Keratinocyte (primary cell): ENCODE measurements around the gene ZNF33A. TPM values are rescaled to one million over a fixed set of nuclear protein-coding genes. Genes with fewer than 3 reads are reported as not detected.

Experiments
- DNase-seq: peaks from one replicate; pipeline ENCODE4 v3.0.0-alpha.2; 2011; ENCODE audit warnings: low read depth, missing footprints, low spot score
- FAIRE-seq: peaks from 2 replicates; lab custom pipeline; 2011; peaks lifted over from hg19 to GRCh38; lab: Jason Lieb, UNC
- H2AFZ ChIP-seq: 2 replicates; pipeline ENCODE4 v1.6.0; 2012; ENCODE audit warnings: low read length, control low read depth, inconsistent platforms; ENCODE audit not compliant: control insufficient read depth
- H3K27ac ChIP-seq: 2 replicates; pipeline ENCODE4 v1.5.1; 2011; ENCODE audit warnings: low read length; ENCODE audit not compliant: control insufficient read depth, insufficient read depth
- H3K27me3 ChIP-seq: 3 replicates; pipeline ENCODE4 v1.6.0; 2011; ENCODE audit warnings: low read length; ENCODE audit not compliant: control insufficient read depth, insufficient read depth; ENCODE audit errors: extremely low read depth
- H3K36me3 ChIP-seq, 2 experiments: 2 replicates in 1 of 2; 3 replicates in 1 of 2; pipeline ENCODE4 v1.5.1; 2011; ENCODE audit warnings: low read length in 2 of 2, mild to moderate bottlenecking in 1 of 2; ENCODE audit not compliant: control insufficient read depth in 2 of 2, insufficient read depth in 2 of 2; ENCODE audit errors: extremely low read depth in 1 of 2
- H3K4me1 ChIP-seq: 3 replicates; pipeline ENCODE4 v1.5.1; 2011; ENCODE audit warnings: low read length; ENCODE audit not compliant: control insufficient read depth, insufficient read depth; ENCODE audit errors: extremely low read depth
- H3K4me2 ChIP-seq: 3 replicates; pipeline ENCODE4 v1.6.0; 2011; ENCODE audit warnings: low read depth, low read length; ENCODE audit not compliant: control insufficient read depth, insufficient read depth; ENCODE audit errors: extremely low read depth
- H3K4me3 ChIP-seq, 3 experiments: fragments of 200-600 bp in 1 of 3; sonication (generic) in 1 of 3; 2 replicates in 2 of 3; 3 replicates in 1 of 3; pipeline ENCODE4 v1.5.1; 2011 to 2016; ENCODE audit warnings: low read length in 3 of 3, mild to moderate bottlenecking in 3 of 3, control low read depth in 2 of 3, inconsistent platforms in 1 of 3, low read depth in 1 of 3, mixed read lengths in 1 of 3, mixed run types in 1 of 3, moderate library complexity in 1 of 3; ENCODE audit not compliant: control insufficient read depth in 2 of 3, insufficient read depth in 2 of 3; ENCODE audit errors: extremely low read depth in 1 of 3
- H3K79me2 ChIP-seq: 2 replicates; pipeline ENCODE4 v1.6.0; 2012; ENCODE audit warnings: low read length; ENCODE audit not compliant: control insufficient read depth, insufficient read depth
- H3K9ac ChIP-seq: 3 replicates; pipeline ENCODE4 v1.6.0; 2011; ENCODE audit warnings: low read length; ENCODE audit not compliant: control insufficient read depth, insufficient read depth; ENCODE audit errors: extremely low read depth
- H3K9me1 ChIP-seq: 3 replicates; pipeline ENCODE4 v1.6.0; 2011; ENCODE audit warnings: low read length; ENCODE audit not compliant: control insufficient read depth, insufficient read depth; ENCODE audit errors: extremely low read depth
- H3K9me3 ChIP-seq: 2 replicates; pipeline ENCODE4 v1.5.1; 2012; ENCODE audit warnings: low read depth, low read length; ENCODE audit not compliant: control insufficient read depth
- H4K20me1 ChIP-seq: 3 replicates; pipeline ENCODE4 v1.6.0; 2011; ENCODE audit warnings: low read length; ENCODE audit not compliant: control insufficient read depth, insufficient read depth; ENCODE audit errors: extremely low read depth
- EZH2 ChIP-seq: IDR thresholded peaks from one replicate; pipeline ENCODE4 v1.6.1; 2012; ENCODE audit warnings: inconsistent platforms, mild to moderate bottlenecking, low read length, moderate library complexity
- dilution Hi-C: fragments of 300-500 bp; cut with MboI; formaldehyde crosslinking; loops from one replicate; pipeline ENCODE4 v1.7.0; 2020; ENCODE audit warnings: low sequenced_read_pairs; ENCODE audit not compliant: extremely low pct_ligation_motif_present
- polyA plus RNA-seq, 5 experiments: library from polyadenylated mRNA; depleted of rRNA in 3 of 5; stranded (reverse) in 3 of 5; stranded (forward) in 1 of 5; unstranded in 1 of 5; fragments of >200 nt; gene quantifications; 1 replicate in 1 of 5; 2 replicates in 3 of 5; 3 replicates in 1 of 5; pipeline versions ENCODE4 v1.2.1 to v1.2.3, GENCODE V29; 2011 to 2012; ENCODE audit warnings: missing spikeins in 2 of 5, low read depth in 1 of 5, low replicate concordance in 1 of 5
- TF ChIP-seq, protein P1 (sequence below), 3 experiments: IDR thresholded peaks in 1 of 3; conservative IDR thresholded peaks in 1 of 3; optimal IDR thresholded peaks in 1 of 3; 2 replicates in 2 of 3; 3 replicates in 1 of 3; pipeline versions ENCODE3 to v1.5.1; 2011; ENCODE audit warnings: low read length in 3 of 3, mild to moderate bottlenecking in 3 of 3, moderate library complexity in 2 of 3, control low read depth in 1 of 3, inconsistent platforms in 1 of 3; ENCODE audit not compliant: insufficient read depth in 2 of 3; ENCODE audit errors: extremely low read depth in 1 of 3

The ZNF33A gene
- polyA plus RNA-seq, 1 donor (not counting 4 experiments of a cell fraction or from before 2014, with no cell fraction given) = 14.3 TPM

DNA sequence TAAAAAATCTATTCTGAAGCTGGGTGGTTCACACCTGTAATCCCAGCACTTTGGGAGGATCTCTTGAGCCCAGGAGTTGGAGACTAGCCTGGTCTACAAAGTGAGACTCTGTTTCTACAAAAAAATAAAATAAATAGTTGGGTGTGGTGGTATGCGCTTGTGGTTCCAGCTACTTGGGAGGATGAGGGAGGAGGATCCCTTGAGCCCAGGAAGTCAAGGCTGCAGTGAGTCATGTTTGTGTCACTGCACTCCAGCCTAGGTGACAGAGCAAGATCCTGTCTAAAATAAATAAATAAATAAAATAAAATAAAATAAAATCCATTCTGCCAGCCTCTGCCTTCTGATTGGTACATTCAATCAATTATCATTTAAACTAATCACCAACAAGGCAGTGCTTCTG, 17.5 kb downstream of the ZNF33A start:
- H3K4me1 ChIP-seq = no peaks in the 10 kb centered on the region
- H4K20me1 ChIP-seq = no peaks in the 10 kb centered on the region
- TF ChIP-seq, protein P1, sequence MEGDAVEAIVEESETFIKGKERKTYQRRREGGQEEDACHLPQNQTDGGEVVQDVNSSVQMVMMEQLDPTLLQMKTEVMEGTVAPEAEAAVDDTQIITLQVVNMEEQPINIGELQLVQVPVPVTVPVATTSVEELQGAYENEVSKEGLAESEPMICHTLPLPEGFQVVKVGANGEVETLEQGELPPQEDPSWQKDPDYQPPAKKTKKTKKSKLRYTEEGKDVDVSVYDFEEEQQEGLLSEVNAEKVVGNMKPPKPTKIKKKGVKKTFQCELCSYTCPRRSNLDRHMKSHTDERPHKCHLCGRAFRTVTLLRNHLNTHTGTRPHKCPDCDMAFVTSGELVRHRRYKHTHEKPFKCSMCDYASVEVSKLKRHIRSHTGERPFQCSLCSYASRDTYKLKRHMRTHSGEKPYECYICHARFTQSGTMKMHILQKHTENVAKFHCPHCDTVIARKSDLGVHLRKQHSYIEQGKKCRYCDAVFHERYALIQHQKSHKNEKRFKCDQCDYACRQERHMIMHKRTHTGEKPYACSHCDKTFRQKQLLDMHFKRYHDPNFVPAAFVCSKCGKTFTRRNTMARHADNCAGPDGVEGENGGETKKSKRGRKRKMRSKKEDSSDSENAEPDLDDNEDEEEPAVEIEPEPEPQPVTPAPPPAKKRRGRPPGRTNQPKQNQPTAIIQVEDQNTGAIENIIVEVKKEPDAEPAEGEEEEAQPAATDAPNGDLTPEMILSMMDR (optimal IDR thresholded peaks at IDR 0.05 in 1 of 3, IDR thresholded peaks at IDR 0.05 in 1 of 3, conservative IDR thresholded peaks at IDR 0.05 in 1 of 3; ENCODE audit: extremely low read depth in 1 of 3, insufficient read depth in 2 of 3, low read length in 3 of 3) = no peak
- no peak for TF ChIP-seq EZH2
- H3K4me2 ChIP-seq = no peak overlapping the region
- no peak for FAIRE-seq
- peaks cover 11 to 12% of the 10 kb centered on the region in 2 experiments for H3K36me3 ChIP-seq
- H3K9ac ChIP-seq = no peak overlapping the region
- no peak overlapping the region for H2AFZ ChIP-seq
- H3K4me3 ChIP-seq = no peak overlapping the region
- H3K9me3 ChIP-seq = no peaks in the 10 kb centered on the region
- no peaks in the 10 kb centered on the region for H3K79me2 ChIP-seq
- no peak for DNase-seq
- H3K9me1 ChIP-seq = no peaks in the 10 kb centered on the region
- no peak overlapping the region for H3K27ac ChIP-seq
- no peaks in the 10 kb centered on the region for H3K27me3 ChIP-seq
- dilution Hi-C loops = no loop called here

DNA sequence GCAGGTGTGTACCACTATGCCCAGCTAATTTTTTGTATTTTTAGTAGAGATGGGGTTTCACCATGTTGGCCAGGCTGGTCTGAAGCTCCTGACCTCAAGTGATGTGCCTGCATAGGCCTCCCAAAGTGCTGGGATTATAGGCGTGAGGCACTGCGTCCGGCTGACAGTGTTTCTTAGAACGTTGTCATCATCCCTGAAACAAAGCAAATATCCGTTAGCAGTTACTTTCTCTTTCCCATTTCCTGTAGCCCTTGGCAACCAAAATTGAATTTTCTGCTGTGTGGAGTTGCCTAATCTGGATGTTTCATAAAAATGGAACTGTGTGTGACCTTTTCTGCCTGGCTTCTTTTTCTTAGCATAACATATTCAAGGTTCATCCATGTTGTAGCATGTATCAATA, 22.4 kb downstream of the ZNF33A start:
- Histone ChIP-seq H3K79me2 (no peaks in the 10 kb centered on the region), H3K4me3 (no peak overlapping the region), H3K36me3 (peaks cover 2 to 10% of the 10 kb centered on the region in 2 experiments), H3K9me3 (no peaks in the 10 kb centered on the region), H3K9ac (no peak overlapping the region), H3K27me3 (no peaks in the 10 kb centered on the region), H3K4me2 (no peak overlapping the region), H3K27ac (no peak overlapping the region), H2AFZ (no peak overlapping the region), H3K9me1 (no peaks in the 10 kb centered on the region), H3K4me1 (no peaks in the 10 kb centered on the region), H4K20me1 (no peaks in the 10 kb centered on the region)
- DNase-seq = no peak
- dilution Hi-C loops = no loop called here
- FAIRE-seq = no peak
- no peak for TF ChIP-seq EZH2
- TF ChIP-seq, protein P1 (optimal IDR thresholded peaks at IDR 0.05 in 1 of 3, IDR thresholded peaks at IDR 0.05 in 1 of 3, conservative IDR thresholded peaks at IDR 0.05 in 1 of 3; ENCODE audit: extremely low read depth in 1 of 3, insufficient read depth in 2 of 3, low read length in 3 of 3) = no peak
